ENCODE results near the gene ZCRB1. TPM values are rescaled to one million over a fixed set of nuclear protein-coding genes. Genes with fewer than 3 reads are reported as not detected.
A peak's percentile ranks its signal among the peaks of the same experiment; 100 is the strongest.

The ZCRB1 gene
- total RNA-seq, 4 donors from 2014 or later = 36.3 to 71.0 (median 42.4) TPM

GRCh38 chr12:42327227-42327590 lies 1.3 kb upstream of the ZCRB1 start:
- WGBS = 59% methylated on average over 2 of the region's 2 CpGs
- peaks cover 18 to 49% (median 43%) of the 10 kb centered on the region in 4 donors for H3K4me1 ChIP-seq
- no peaks in the 10 kb centered on the region for H3K27me3 ChIP-seq
- H3K27ac ChIP-seq (replicated peaks in 1 of 4) = peak overlapping the region in 3 of 4 donors; percentile 85 to 91 (median 86)
- intact Hi-C loops (cut with DNase I) = loop anchor here (2.0 to 10.0 kb wide), 3 partner anchors 88 to 185 kb away; partner anchors contain the start of genes GXYLT1 and YAF2
- H3K9me3 ChIP-seq = no peaks in the 10 kb centered on the region
- DNase-seq (ENCODE audit: extremely low spot score) = no peak
- H3K36me3 ChIP-seq = peaks cover 0 to 12% (median 6%) of the 10 kb centered on the region in 4 donors
- H3K4me3 ChIP-seq = peak overlapping the region; percentile 67 to 89 (median 76)
- TF ChIP-seq EP300 (IDR thresholded peaks at IDR 0.05) (no peak), POLR2AphosphoS5 (IDR thresholded peaks at IDR 0.05) (no peak), POLR2A (IDR thresholded peaks at IDR 0.05; ENCODE audit: low read depth) (no peak), CTCF (IDR thresholded peaks at IDR 0.05) (no peak)

DNA sequence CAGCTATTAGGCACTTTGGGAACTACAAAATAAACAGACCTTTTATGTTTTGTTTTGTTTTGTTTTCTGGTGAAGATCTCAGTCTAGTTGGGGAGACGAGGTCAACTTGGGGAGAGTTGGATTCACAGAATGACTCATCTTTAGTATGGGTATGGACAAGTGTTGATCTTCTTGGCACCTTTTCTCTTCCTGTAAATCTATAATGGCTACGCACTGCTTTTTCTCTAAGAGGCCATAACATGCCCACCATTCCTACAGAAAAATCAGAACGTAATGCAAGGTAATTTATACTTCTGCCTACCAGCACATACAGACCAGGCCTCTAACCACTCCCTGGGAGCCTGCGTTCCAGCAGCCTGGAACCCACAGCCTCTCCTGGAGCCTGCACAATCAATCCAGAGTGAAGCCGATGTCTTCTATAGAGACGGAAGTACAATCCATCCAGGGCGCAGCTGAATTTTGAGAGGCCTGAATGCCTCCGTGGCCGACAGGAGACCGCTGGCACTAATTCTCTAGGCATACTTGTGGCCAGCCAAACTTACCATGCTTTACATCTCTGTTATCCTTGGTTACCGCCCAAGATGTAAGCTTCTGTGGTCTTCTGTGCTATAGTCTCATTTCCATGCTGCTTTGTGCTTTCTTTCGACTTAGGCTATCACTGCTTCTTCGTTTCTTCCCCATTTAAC lies 790 bp upstream of the ZCRB1 start:
- no peak for DNase-seq (ENCODE audit: extremely low spot score)
- Histone ChIP-seq H3K36me3 (peaks cover 0 to 13% (median 6%) of the 10 kb centered on the region in 4 donors), H3K9me3 (no peaks in the 10 kb centered on the region), H3K4me3 (peak overlapping the region; percentile 67 to 89 (median 76)), H3K4me1 (peaks cover 18 to 46% (median 41%) of the 10 kb centered on the region in 4 donors), H3K27ac (replicated peaks in 1 of 4) (peak overlapping the region; percentile 85 to 92 (median 88)), H3K27me3 (no peaks in the 10 kb centered on the region)
- TF ChIP-seq CTCF (IDR thresholded peaks at IDR 0.05) = no peak
- TF ChIP-seq POLR2A (IDR thresholded peaks at IDR 0.05; ENCODE audit: low read depth) = no peak
- TF ChIP-seq POLR2AphosphoS5 (IDR thresholded peaks at IDR 0.05) = no peak
- no peak for TF ChIP-seq EP300 (IDR thresholded peaks at IDR 0.05)
- intact Hi-C loops (cut with DNase I) = loop anchor here (2.0 to 10.0 kb wide), 3 partner anchors 88 to 184 kb away; partner anchors contain the start of genes GXYLT1 and YAF2
- 13% methylated on average over 8 of the region's 13 CpGs for WGBS

- Histone ChIP-seq H3K27ac (replicated peaks in 1 of 4) (peak overlapping the region; percentile 85 to 92 (median 88)), H3K4me3 (peak overlapping the region; percentile 67 to 89 (median 76)), H3K4me1 (peaks cover 18 to 46% (median 41%) of the 10 kb centered on the region in 4 donors), H3K36me3 (peaks cover 0 to 27% (median 10%) of the 10 kb centered on the region in 4 donors), H3K27me3 (no peaks in the 10 kb centered on the region), H3K9me3 (no peaks in the 10 kb centered on the region)
- DNase-seq (ENCODE audit: extremely low spot score) = no peak
- 38% methylated on average over 7 of the region's 7 CpGs for WGBS
- no peak for TF ChIP-seq POLR2A (IDR thresholded peaks at IDR 0.05; ENCODE audit: low read depth)
- no peak for TF ChIP-seq POLR2AphosphoS5 (IDR thresholded peaks at IDR 0.05)
- TF ChIP-seq EP300 (IDR thresholded peaks at IDR 0.05) = no peak
- no peak for TF ChIP-seq CTCF (IDR thresholded peaks at IDR 0.05)
- intact Hi-C loops (cut with DNase I) = loop anchor here (5.0 to 10.0 kb wide), 2 partner anchors 150 to 183 kb away; partner anchors contain the start of gene GXYLT1
Observed at GRCh38 chr12:42325326-42325652, 605 bp downstream of the ZCRB1 start.

DNA sequence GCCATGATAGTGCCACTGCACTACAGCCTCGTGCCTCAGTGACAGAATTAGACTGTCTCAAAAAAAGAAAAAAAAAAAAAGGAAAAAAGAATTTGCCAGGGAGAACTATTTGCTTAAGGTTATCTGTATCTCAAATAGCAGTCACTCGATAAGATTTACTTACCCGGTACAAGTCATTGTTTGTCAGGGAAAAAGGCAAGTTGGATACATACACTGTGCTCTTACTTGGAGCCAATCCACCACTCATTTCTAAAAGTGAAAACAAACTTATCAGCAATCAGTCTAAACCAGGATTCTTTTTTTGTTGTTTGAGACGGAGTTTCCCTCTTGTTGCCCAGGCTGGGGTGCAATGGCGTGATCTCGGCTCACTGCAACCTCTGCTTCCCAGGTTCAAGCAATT lies 2.0 kb downstream of the ZCRB1 start:
- Histone ChIP-seq H3K4me3 (no peak overlapping the region), H3K27ac (replicated peaks in 1 of 4) (no peak overlapping the region), H3K36me3 (peaks cover 0 to 31% (median 14%) of the 10 kb centered on the region in 4 donors), H3K27me3 (no peaks in the 10 kb centered on the region), H3K9me3 (no peaks in the 10 kb centered on the region), H3K4me1 (peaks cover 18 to 35% (median 33%) of the 10 kb centered on the region in 4 donors)
- TF ChIP-seq POLR2AphosphoS5 (IDR thresholded peaks at IDR 0.05) = no peak
- TF ChIP-seq POLR2A (IDR thresholded peaks at IDR 0.05; ENCODE audit: low read depth) = no peak
- intact Hi-C loops (cut with DNase I) = loop anchor here (10.0 kb wide), 1 partner anchor 151 kb away; no protein-coding TSS in a partner anchor
- 94% methylated on average over 6 of the region's 6 CpGs for WGBS
- no peak for DNase-seq (ENCODE audit: extremely low spot score)

DNA sequence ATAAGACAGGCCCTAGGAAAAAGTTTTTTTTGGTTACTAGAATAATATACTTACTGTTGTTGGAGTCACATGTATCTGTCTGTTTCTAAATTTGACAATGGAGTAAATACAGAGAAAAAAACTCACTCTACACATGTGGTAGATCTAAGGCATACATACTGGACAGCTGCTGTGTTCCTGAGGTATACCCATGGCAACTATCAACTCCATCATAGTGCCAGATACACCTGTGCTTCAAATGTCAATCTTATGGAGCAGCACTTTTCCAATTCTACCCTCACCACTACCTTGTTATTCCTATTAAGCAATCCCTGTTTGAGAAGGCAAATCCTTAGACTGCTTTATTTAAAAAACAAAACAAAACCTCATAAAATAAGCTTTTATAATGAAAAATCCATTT lies 3.3 kb downstream of the ZCRB1 start:
- Histone ChIP-seq H3K9me3 (no peaks in the 10 kb centered on the region), H3K4me3 (no peak overlapping the region), H3K36me3 (peaks cover 0 to 43% (median 15%) of the 10 kb centered on the region in 4 donors), H3K4me1 (peaks cover 13 to 22% (median 21%) of the 10 kb centered on the region in 4 donors), H3K27ac (replicated peaks in 1 of 4) (no peak overlapping the region), H3K27me3 (no peaks in the 10 kb centered on the region)
- intact Hi-C loops (cut with DNase I) = loop anchor here (10.0 kb wide), 1 partner anchor 152 kb away; no protein-coding TSS in a partner anchor
- TF ChIP-seq POLR2AphosphoS5 (IDR thresholded peaks at IDR 0.05) (no peak), EP300 (IDR thresholded peaks at IDR 0.05) (no peak), POLR2A (IDR thresholded peaks at IDR 0.05; ENCODE audit: low read depth) (no peak), CTCF (IDR thresholded peaks at IDR 0.05) (no peak)
- DNase-seq (ENCODE audit: extremely low spot score) = no peak

Data from esophagus muscularis mucosa (tissue), 4 donors.